ENCODE measurements around the gene TPRA1. TPM values are rescaled to one million over a fixed set of nuclear protein-coding genes. Genes with fewer than 3 reads are reported as not detected.

TPRA1 gene
- total RNA-seq, 1 experiment from 2014 or later: 24.2 TPM

GRCh38 chr3:127593178-127593577, 2.6 kb upstream of the TPRA1 start:
- H3K9me3 Mint-ChIP-seq: no peaks in the 10 kb centered on the region
- no peak for TF ChIP-seq ZNF532 (CRISPR knock-in tag; IDR thresholded peaks at IDR 0.05; ENCODE audit: borderline replicate concordance)
- no peak for TF ChIP-seq PREB (CRISPR knock-in tag; IDR thresholded peaks at IDR 0.05; ENCODE audit: borderline replicate concordance)
- TF ChIP-seq ZNF416 (CRISPR knock-in tag; IDR thresholded peaks at IDR 0.05): no peak
- TF ChIP-seq ZNF425 (CRISPR knock-in tag; conservative IDR thresholded peaks at IDR 0.05): no peak
- ChIA-PET POLR2A (no interaction called here), CTCF (interaction anchor here (1.5 kb wide), 1 partner anchor 18 kb away, joined by 5 read pairs; no protein-coding TSS in a partner anchor)
- DNase-seq (ENCODE audit: low spot score) (no peak), ATAC-seq (no peak)
- H3K36me3 Mint-ChIP-seq: no peaks in the 10 kb centered on the region
- H3K4me3 Mint-ChIP-seq: no peak overlapping the region
- H3K4me1 Mint-ChIP-seq: peaks cover 25% of the 10 kb centered on the region
- H3K27ac Mint-ChIP-seq: no peak overlapping the region
- H3K27me3 Mint-ChIP-seq (ENCODE audit: low read depth): peaks cover 7% of the 10 kb centered on the region

GRCh38 chr3:127590282-127590592, 296 bp downstream of the TPRA1 start:
- H3K4me3 Mint-ChIP-seq: peak overlapping the region; percentile 86
- peaks cover 19% of the 10 kb centered on the region for H3K4me1 Mint-ChIP-seq
- ChIA-PET POLR2A (interaction anchor here (0.7 to 1.2 kb wide), 2 partner anchors 8 to 9 kb away, joined by 4 read pairs; no protein-coding TSS in a partner anchor), CTCF (interaction anchor here (1.1 to 7.1 kb wide), 2 partner anchors 15 to 43 kb away, joined by 4 to 72 read pairs; no protein-coding TSS in a partner anchor)
- no peak overlapping the region for H3K27ac Mint-ChIP-seq
- no peaks in the 10 kb centered on the region for H3K9me3 Mint-ChIP-seq
- ATAC-seq: peak; percentile 12
- peaks cover 7% of the 10 kb centered on the region for H3K27me3 Mint-ChIP-seq (ENCODE audit: low read depth)
- H3K36me3 Mint-ChIP-seq: 0 out of 2 replicates have a peak, but pooled peaks cover 2% of the 10 kb centered on the region
- TF ChIP-seq, protein P1, sequence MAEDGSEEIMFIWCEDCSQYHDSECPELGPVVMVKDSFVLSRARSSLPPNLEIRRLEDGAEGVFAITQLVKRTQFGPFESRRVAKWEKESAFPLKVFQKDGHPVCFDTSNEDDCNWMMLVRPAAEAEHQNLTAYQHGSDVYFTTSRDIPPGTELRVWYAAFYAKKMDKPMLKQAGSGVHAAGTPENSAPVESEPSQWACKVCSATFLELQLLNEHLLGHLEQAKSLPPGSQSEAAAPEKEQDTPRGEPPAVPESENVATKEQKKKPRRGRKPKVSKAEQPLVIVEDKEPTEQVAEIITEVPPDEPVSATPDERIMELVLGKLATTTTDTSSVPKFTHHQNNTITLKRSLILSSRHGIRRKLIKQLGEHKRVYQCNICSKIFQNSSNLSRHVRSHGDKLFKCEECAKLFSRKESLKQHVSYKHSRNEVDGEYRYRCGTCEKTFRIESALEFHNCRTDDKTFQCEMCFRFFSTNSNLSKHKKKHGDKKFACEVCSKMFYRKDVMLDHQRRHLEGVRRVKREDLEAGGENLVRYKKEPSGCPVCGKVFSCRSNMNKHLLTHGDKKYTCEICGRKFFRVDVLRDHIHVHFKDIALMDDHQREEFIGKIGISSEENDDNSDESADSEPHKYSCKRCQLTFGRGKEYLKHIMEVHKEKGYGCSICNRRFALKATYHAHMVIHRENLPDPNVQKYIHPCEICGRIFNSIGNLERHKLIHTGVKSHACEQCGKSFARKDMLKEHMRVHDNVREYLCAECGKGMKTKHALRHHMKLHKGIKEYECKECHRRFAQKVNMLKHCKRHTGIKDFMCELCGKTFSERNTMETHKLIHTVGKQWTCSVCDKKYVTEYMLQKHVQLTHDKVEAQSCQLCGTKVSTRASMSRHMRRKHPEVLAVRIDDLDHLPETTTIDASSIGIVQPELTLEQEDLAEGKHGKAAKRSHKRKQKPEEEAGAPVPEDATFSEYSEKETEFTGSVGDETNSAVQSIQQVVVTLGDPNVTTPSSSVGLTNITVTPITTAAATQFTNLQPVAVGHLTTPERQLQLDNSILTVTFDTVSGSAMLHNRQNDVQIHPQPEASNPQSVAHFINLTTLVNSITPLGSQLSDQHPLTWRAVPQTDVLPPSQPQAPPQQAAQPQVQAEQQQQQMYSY (CRISPR knock-in tag; IDR thresholded peaks at IDR 0.05): no peak
- TF ChIP-seq ZNF512 (CRISPR knock-in tag; IDR thresholded peaks at IDR 0.05; ENCODE audit: borderline replicate concordance) (no peak), TP53 (CRISPR knock-in tag; IDR thresholded peaks at IDR 0.05) (peak; percentile 25; the same call in 1 of the 2 replicates), NR3C1 (CRISPR knock-in tag; conservative IDR thresholded peaks at IDR 0.05; ENCODE audit: low read depth) (0 out of 2 replicates have a peak, but pooled peaks have one; percentile 5), FOXK1 (CRISPR knock-in tag; IDR thresholded peaks at IDR 0.05) (0 out of 2 replicates have a peak, but pooled peaks have one; percentile 25), GRHL2 (CRISPR knock-in tag; IDR thresholded peaks at IDR 0.05; ENCODE audit: insufficient replicate concordance, severe bottlenecking) (no peak), FOXP4 (CRISPR knock-in tag; IDR thresholded peaks at IDR 0.05) (peak; percentile 74; the same call in 1 of the 2 replicates), ETV6 (CRISPR knock-in tag; IDR thresholded peaks at IDR 0.05) (peak; percentile 32; the same call in 1 of the 2 replicates)
- no peak for DNase-seq (ENCODE audit: low spot score)
